ENCODE data around the gene FOXG1.

GRCh38 chr14:28754209-28754985 lies 12.2 kb upstream of the FOXG1 start:
- TF ChIP-seq POLR2AphosphoS5 (IDR thresholded peaks at IDR 0.05; ENCODE audit: borderline replicate concordance, low read depth, low read length) (no peak), EZH2 (IDR thresholded peaks at IDR 0.05) (no peak), FOXP2 (optimal IDR thresholded peaks at IDR 0.05; ENCODE audit: control extremely low read depth, extremely low read length, insufficient read depth) (no peak)
